Neural cell (in vitro differentiated cells): ENCODE data around the gene GNG12.

Source experiments
- CTCF ChIP-seq: fragments of 450-650 bp; IDR thresholded peaks from 2 replicates; pipeline ENCODE4 v1.5.1; 2014; ENCODE audit warnings: antibody characterized with exemption, mild to moderate bottlenecking, moderate library complexity; ENCODE audit not compliant: poor library complexity, severe bottlenecking
- EZH2 ChIP-seq: fragments of 200-600, 300-800 bp; shearing (Covaris generic), sonication (generic); IDR thresholded peaks from 2 replicates; pipeline ENCODE4 v1.6.1; 2014; ENCODE audit warnings: antibody characterized with exemption, low read length, borderline replicate concordance, mild to moderate bottlenecking; ENCODE audit not compliant: insufficient read depth, poor library complexity, severe bottlenecking
- POLR2AphosphoS5 ChIP-seq: IDR thresholded peaks from 2 replicates; pipeline ENCODE4 v1.6.1; 2012
- RAD21 ChIP-seq: fragments of 450-650 bp; conservative IDR thresholded peaks from 2 replicates; pipeline ENCODE4 v1.6.1; 2014; ENCODE audit warnings: antibody characterized with exemption, mild to moderate bottlenecking, moderate library complexity

GRCh38 chr1:67676946-67677345 lies 156.3 kb downstream of the GNG12 start:
- TF ChIP-seq CTCF (no peak), EZH2 (no peak), POLR2AphosphoS5 (no peak), RAD21 (no peak)
